ENCODE measurements around the gene POLDIP3.
A peak's percentile ranks its signal among the peaks of the same experiment; 100 is the strongest.

The POLDIP3 gene

GRCh38 chr22:42641801-42642413 lies 27.2 kb upstream of the POLDIP3 start:
- DNase-seq: no peak

DNA sequence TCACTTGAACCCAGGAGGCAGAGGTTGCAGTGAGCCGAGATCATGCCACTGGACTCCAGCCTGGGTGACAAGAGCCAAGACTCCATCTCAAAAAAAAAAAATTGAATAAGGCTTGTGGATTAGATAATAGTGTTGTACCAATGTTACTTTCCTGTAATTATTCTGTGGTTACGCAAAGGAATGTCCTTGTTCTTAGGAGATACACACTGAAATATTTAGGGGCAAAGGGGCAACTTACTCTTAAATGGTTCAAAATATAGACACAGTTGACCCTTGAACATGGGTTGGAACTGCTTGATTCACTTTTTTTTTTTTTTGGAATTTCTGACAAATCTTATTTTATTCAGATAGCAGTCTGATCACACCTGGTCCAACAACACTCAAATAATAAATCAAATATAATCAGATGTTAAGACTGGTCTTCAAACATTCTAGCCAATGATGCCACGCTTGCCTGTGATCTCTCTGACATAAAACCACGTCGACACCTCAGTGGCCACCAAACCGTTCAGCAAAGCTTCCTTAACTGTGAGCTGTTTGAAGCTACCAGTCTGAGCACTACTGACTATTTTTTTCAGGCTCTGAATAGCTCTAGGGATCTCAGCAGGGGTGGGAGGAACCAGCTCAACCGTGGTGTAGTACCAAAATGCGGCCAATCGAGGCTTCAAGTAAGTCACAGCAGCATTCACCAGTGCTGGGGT lies 25.0 kb upstream of the POLDIP3 start:
- DNase-seq: no peak

GRCh38 chr22:42637555-42637954 lies 22.9 kb upstream of the POLDIP3 start:
- DNase-seq: no peak

- no peak for DNase-seq
Measured at GRCh38 chr22:42636506-42636905, 21.8 kb upstream of the POLDIP3 start.

DNA sequence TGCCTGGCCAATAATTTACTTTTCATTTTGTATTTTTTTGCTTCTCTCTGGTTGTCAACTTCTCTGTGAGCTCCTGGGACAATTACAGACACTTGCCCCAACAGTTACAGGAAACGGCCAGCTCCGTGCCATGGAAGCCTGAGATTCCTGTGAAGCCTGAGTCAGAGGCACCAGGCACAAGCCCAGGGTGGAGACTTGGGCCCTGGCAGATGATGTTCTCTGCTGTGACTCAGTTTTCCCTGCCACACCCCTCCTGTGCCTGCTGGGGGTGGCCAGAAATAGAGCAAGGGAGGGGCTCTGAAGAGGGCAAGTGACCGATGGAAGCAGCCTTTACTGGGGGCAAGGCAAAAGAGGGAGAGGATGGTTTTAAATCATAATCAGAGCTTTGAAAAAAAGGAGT lies 20.8 kb upstream of the POLDIP3 start:
- DNase-seq: no peak

DNA sequence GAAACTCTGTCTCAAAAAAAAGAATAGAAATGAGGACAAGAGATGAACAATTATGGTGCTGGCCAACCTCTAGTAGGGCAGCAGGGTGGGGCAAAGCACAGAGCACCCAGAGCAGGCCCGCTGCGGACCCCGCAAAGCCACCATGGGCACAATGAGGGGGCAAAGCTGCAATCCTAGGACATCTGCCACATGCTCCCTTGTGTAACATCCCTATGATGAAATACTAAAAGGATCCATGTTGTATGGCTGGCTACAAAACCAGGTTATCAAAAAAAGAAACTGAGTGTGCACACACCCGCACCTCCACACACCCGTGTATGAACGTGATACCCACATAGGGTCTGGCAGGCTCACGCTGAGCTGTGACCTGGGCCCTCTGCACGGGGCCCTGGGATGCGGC lies 18.3 kb upstream of the POLDIP3 start:
- no peak for DNase-seq

- no peak for DNase-seq
Measured at GRCh38 chr22:42632096-42632495, 17.4 kb upstream of the POLDIP3 start.

DNA sequence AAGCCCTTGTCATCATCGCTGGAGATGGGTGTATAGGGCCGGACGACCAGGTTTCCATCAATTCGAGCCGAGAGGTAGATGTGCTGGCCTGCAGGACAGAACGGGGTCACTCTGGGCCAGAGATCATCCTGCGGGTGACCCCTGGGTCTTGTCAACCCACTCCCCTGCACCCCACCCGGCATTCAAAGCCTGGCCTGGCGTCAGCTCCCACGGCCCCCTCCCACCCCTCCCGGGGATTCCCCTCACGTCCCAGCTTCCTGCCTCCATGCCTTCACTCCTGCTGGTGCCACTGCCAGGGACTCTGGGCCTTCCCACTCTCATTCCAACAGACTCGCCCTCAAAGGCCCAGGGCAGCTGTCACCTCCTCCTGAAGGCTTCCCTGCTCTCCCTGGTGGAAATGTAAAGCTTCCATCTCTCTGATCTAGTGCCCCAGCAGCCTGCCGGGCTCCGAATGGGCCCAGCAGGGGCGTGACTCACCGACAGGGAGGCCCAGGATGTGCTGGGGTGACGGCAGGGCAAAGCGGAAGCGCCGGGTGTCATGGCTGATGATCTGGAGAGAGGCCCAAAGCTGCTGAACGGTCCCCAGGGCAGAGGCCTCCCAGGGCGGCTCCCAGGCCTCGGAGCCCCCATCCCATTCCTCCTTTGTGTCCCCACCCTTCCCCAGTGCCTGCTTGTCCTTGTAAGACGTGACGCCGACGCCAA lies 16.4 kb upstream of the POLDIP3 start:
- DNase-seq: no peak

DNA sequence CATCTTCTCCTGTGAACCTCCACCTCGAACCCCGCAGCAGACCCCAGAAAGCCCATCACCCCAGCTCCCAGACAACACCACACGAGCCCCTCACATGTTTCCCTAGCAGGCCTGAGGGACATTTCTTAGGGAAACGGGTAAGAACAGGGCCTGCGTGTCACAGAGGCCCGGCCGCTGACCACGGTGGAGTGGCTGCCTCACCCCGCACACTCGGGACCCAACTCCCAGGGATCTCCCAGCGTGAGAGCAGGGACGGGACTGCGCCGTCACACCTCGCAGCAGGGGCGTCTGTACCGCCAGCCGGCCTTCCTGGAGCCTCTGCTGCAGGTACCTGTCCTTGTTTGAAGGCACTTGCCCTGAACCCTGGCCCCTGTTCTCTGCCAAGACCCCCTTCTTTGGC lies 15.5 kb upstream of the POLDIP3 start:
- DNase-seq: no peak

DNA sequence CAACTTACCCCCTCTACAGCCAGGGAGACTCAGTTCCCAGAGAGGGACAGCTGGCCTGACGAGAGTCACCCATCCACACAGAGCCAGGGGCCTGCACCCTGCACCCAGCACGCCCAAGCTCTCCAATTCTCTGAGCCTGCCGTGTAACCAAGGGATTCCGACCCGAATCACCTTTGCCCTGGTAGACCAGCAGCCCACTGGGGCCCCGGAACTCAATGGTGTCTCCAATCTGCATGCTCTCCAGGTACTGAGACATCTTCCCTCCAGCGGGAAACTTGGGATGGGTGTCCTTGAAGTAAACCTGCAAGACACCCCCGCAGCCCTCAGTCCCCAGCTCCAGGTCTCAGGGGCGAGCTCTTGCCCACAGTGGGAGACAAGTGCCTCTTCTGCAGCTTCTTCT lies 13.3 kb upstream of the POLDIP3 start:
- DNase-seq: no peak

DNA sequence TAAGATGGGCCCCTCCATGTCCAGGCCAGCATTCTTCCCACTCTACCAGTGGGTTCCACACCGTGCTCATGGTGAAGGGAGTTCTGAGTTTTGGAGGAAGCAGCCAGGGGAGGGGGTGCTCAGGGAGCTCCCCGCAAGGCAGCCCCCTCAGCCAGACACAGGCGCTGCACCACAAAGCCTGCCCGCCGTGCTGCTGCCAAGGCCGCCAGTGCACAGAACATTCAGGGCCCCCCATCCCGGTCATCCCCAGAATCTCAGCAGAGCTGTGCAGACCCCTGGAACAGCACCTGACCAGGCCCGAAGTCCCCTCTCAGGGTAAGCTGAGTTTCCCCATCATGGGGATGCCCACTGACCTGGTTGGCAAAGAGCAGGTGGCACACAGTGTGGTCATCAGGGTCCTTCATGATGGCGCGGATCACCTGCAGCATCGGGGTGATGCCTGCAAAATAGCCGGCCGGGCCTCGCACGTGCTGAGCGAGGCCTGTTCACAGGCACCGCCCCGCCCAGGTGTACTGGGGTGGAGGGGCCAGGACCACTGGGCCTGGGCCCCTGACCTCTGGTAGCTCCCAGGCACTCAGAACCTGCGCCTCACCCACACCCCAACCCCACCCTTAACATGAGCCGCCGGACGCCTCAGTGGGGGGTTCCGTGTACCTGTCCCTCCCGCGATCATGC lies 12.4 kb upstream of the POLDIP3 start:
- DNase-seq: no peak

DNA sequence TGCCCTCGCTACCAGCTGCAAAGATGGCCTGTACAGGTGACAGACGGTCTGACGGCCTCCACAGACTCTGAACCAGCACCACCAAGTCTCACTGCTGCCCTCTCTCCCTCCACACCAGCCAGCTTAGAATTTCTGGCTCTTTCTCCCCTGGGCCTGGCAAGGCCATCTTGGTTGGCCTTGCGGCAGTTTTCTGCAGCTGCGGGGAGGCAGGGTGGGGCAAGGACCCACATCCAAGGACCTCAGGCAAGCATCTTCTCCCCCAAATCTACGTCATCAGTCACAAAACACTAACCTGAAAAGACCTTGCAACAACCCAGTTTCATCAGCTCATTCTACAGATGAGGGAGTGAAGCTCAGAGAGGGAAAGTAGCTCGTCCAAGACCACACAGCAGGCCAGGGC lies 11.7 kb upstream of the POLDIP3 start:
- no peak for DNase-seq

DNA sequence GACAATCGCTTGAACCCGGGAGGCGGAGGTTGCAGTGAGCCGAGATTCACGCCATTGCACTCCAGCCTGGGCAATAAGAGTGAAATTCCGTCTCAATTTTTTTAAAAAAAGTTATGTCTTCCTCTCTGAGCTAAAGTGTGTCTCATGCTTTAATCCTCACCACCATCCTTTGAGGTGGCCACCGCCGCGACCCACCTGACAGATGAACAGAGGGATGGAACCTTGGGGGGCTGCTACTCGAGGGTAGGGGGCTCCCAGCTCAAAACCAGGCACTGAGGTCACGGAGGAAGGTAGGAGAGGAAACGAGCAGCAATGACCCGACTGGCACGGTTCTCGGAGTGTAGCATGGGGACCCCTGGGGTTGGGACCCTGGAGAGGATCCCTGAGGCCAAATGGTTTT lies 10.7 kb upstream of the POLDIP3 start:
- no peak for DNase-seq

DNA sequence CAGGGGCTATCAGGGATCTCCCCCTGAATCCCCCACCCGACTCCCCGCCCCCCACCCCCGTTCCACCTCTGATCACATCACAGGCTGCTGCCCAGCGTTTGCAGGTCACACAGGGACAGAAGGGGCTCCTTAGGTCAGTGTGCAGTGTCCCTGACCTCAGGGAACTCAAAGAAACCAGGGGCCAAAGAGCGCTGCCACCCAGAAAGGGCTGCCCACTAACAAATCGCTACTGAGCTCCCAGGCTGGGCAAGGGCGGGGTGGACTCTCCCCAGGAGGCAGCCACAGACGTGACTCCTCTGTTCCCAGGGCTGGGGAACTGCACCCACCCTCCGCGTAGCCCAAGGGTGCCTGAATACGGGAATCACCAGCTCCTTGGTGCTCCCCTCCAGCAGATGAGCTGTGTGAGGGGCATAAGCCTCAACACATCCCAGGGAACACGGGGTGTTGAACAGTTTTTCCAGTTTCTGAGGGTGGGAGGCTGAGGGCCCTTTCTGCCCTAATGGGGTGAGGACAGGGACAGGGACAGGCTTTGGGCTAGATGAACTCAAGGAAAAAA lies 9.9 kb upstream of the POLDIP3 start:
- DNase-seq: no peak

DNA sequence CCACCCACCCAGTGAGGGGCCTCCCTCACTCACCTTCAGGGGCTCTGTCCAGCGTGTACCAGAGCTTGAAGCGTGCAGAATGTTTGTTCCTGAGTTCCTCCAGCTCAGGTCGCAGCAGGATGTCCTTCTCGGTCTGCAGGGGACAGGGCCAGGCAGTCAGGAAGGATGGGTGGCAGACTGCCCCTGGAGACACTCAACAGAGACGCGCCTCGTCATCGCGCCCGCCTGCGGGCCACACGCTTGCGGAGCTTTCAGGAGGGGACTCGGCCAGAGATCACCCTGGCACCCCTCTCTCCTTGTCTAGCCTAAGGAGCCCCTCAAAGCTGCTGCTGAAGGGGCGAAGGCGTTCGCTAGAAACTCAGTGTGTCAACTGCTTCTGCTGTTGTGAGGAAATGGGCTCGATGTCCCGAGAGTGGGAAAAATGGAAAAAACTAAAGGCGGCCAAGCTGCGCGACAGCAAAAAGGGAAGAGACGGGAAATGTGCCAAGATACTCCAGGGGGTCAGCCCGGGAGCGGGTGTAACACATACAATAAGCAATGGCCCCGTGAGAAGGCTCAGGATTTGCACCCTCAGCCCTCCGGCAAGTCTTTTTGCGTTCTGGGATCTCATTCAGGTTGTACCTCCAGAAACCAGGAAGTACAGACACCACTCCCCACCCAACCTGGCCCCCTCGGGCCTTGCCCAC lies 9.2 kb upstream of the POLDIP3 start:
- DNase-seq: no peak

- DNase-seq: no peak
Measured at GRCh38 chr22:42623301-42623751, 8.6 kb upstream of the POLDIP3 start.

DNA sequence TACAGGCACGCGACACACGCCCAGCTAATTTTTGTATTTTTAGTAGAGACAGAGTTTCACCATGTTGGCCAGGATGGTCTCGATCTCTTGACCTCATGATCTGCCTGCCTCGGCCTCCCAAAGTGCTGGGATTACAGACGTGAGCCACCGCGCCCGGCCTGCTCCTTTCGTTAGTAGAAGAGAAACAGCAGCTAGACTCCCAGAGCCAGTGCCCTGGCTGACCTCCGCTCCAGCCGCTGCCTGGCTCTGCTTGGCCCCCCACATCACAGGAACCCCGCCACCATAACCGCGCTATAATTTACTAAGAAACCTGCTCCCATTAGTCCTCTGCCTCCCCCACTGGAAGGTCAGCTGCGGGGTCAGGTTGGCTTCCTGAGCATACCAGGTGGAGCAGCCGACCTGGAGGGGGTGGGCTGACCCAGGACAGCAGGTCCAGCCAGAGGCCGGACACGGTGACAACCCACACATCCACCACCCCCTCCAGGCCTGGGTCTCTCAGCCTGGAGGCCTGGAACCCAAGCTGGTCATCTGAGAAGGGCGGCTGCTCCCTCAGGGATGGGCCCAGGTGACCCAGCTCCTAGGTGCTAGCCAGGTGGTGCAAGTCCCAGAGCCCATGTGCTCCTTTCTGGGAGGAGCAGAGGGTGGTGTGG lies 7.5 kb upstream of the POLDIP3 start:
- no peak for DNase-seq

GRCh38 chr22:42621505-42622002 lies 6.9 kb upstream of the POLDIP3 start:
- peak in 1 of 2 experiments; percentile 62 for DNase-seq

GRCh38 chr22:42620084-42620483 lies 5.4 kb upstream of the POLDIP3 start:
- DNase-seq: no peak

- DNase-seq: no peak
Measured at GRCh38 chr22:42619261-42620063, 4.8 kb upstream of the POLDIP3 start.
